ENCODE results near the gene KLHL17. TPM values are rescaled to one million over a fixed set of nuclear protein-coding genes. Genes with fewer than 3 reads are reported as not detected.
"Not testable (repeated sequence)": the region's sequence is repeated elsewhere in the genome, so short reads cannot be mapped to it uniquely, and the experiment has no call there.

Gene KLHL17
- total RNA-seq, 1 experiment from 2014 or later, result 58.8 TPM

DNA sequence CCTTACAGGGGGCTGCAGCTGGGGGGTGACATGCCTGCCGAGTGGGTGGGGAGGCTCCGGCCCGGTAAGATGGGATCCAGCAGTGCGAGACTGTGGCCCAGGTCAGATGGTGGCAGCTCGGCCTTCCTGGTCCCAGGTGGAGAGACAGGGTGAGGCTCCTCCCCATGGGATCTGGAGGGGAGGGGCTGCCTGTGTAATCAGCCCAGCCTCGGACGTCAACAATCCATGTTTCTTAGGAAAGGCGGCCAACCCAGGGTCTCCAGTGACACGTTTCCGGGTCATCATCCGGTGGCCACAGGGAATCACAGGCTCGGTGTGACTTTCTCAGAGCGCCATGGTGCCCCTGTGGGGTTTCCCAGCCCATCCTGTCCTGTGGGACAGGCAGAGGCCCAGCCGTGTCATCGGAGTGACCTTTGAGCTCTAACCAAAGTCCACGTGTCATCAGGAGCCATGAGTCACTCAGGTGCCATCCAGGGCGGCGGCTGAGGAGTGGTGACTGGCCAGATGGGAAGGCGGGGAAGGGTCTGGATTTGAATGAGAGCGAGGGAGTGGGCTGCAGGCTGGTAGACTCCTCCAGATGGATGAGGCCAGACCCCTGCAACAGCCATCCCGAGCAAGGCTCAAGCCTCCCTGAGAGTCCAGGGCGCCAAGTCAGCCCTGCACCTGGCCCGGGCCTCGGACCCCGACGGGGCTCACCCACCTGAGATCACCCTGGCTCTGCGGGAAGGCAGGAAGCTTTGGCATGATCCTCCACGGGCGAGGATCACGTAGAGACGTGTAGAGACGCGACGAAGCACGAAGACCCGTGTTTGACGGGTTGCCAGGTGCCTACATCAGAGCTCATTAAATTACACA, 46.1 kb downstream of the KLHL17 start:
- CTCF ChIA-PET, result interaction anchor here (0.6 kb wide), 1 partner anchor 174 kb away, joined by 3 read pairs; no protein-coding TSS in a partner anchor
- H3K27me3 ChIP-seq (ENCODE audit: control insufficient read depth, insufficient read depth, low read length), result no peaks in the 10 kb centered on the region
- BruUV-seq (replicated peaks), result no TSS peak
- H3K36me3 ChIP-seq (ENCODE audit: control insufficient read depth, insufficient read depth, low read length), result no peaks in the 10 kb centered on the region
- H3K9me3 ChIP-seq (ENCODE audit: control insufficient read depth, insufficient read depth, low read depth, low read length), result no peaks in the 10 kb centered on the region
- in situ Hi-C loops (cut with HindIII; ENCODE audit: low pct_unique_long_range_greater_than_20kb, low sequenced_read_pairs) (no loop called here), intact Hi-C loops (cut with micrococcal nuclease; ENCODE audit: unreplicated experiment) (no loop called here)
- H3K4me1 ChIP-seq (ENCODE audit: control insufficient read depth, insufficient read depth, low read length), result peaks cover 24% of the 10 kb centered on the region
- POLR2A ChIA-PET, result no interaction called here
- ATAC-seq (no peak), DNase-seq (ENCODE audit: low read depth, low spot score) (no peak)
- H3K27ac ChIP-seq (ENCODE audit: low read length), result no peak overlapping the region
- H3K4me3 ChIP-seq (ENCODE audit: low read depth in 2 of 2, low read length in 2 of 2), result no peak overlapping the region
- TF ChIP-seq, protein P1, sequence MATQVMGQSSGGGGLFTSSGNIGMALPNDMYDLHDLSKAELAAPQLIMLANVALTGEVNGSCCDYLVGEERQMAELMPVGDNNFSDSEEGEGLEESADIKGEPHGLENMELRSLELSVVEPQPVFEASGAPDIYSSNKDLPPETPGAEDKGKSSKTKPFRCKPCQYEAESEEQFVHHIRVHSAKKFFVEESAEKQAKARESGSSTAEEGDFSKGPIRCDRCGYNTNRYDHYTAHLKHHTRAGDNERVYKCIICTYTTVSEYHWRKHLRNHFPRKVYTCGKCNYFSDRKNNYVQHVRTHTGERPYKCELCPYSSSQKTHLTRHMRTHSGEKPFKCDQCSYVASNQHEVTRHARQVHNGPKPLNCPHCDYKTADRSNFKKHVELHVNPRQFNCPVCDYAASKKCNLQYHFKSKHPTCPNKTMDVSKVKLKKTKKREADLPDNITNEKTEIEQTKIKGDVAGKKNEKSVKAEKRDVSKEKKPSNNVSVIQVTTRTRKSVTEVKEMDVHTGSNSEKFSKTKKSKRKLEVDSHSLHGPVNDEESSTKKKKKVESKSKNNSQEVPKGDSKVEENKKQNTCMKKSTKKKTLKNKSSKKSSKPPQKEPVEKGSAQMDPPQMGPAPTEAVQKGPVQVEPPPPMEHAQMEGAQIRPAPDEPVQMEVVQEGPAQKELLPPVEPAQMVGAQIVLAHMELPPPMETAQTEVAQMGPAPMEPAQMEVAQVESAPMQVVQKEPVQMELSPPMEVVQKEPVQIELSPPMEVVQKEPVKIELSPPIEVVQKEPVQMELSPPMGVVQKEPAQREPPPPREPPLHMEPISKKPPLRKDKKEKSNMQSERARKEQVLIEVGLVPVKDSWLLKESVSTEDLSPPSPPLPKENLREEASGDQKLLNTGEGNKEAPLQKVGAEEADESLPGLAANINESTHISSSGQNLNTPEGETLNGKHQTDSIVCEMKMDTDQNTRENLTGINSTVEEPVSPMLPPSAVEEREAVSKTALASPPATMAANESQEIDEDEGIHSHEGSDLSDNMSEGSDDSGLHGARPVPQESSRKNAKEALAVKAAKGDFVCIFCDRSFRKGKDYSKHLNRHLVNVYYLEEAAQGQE (IDR thresholded peaks at IDR 0.05; ENCODE audit: insufficient read depth in 1 of 2, low read depth in 2 of 2, low read length in 1 of 2), result no peak
- TF ChIP-seq TCF7L2 (IDR thresholded peaks at IDR 0.05; ENCODE audit: low read depth, low read length), result no peak
- TF ChIP-seq, protein P2, sequence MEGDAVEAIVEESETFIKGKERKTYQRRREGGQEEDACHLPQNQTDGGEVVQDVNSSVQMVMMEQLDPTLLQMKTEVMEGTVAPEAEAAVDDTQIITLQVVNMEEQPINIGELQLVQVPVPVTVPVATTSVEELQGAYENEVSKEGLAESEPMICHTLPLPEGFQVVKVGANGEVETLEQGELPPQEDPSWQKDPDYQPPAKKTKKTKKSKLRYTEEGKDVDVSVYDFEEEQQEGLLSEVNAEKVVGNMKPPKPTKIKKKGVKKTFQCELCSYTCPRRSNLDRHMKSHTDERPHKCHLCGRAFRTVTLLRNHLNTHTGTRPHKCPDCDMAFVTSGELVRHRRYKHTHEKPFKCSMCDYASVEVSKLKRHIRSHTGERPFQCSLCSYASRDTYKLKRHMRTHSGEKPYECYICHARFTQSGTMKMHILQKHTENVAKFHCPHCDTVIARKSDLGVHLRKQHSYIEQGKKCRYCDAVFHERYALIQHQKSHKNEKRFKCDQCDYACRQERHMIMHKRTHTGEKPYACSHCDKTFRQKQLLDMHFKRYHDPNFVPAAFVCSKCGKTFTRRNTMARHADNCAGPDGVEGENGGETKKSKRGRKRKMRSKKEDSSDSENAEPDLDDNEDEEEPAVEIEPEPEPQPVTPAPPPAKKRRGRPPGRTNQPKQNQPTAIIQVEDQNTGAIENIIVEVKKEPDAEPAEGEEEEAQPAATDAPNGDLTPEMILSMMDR (IDR thresholded peaks at IDR 0.05), result no peak
- TF ChIP-seq POLR2AphosphoS5 (IDR thresholded peaks at IDR 0.05; ENCODE audit: low read depth, low read length), result no peak
- no peak for TF ChIP-seq SIN3A (IDR thresholded peaks at IDR 0.05; ENCODE audit: borderline replicate concordance, insufficient read depth, low read depth, low read length)

DNA sequence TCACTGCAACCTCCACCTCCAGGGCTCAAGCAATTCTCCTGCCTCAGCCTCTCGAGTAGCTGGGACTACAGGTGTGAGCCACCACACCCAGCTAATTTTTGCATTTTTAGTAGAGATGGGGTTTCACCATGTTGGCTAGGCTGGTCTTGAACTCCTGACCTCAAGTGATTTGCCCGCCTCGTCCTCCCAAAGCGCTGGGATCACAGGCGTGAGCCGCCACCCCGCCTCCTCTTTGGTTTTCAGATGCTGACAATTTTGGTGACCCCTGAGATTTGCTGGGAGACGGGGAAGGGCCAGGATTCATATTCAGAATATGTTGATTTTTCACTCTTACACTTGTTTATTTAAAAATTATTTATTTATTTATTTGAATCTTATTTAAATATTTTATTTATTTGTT, 49.7 kb downstream of the KLHL17 start:
- in situ Hi-C loops (cut with HindIII; ENCODE audit: low pct_unique_long_range_greater_than_20kb, low sequenced_read_pairs); DNase-seq (ENCODE audit: low read depth, low spot score); H3K36me3 ChIP-seq (ENCODE audit: control insufficient read depth, insufficient read depth, low read length); H3K4me3 ChIP-seq (ENCODE audit: low read depth in 2 of 2, low read length in 2 of 2); BruUV-seq (replicated peaks); H3K27ac ChIP-seq (ENCODE audit: low read length); CTCF ChIA-PET; ATAC-seq; H3K9me3 ChIP-seq (ENCODE audit: control insufficient read depth, insufficient read depth, low read depth, low read length); H3K27me3 ChIP-seq (ENCODE audit: control insufficient read depth, insufficient read depth, low read length): not testable (repeated sequence)
- intact Hi-C loops (cut with micrococcal nuclease; ENCODE audit: unreplicated experiment), result loop anchor here (10.0 kb wide), 1 partner anchor 55 kb away; no protein-coding TSS in a partner anchor
- peaks cover 16% of the 10 kb centered on the region for H3K4me1 ChIP-seq (ENCODE audit: control insufficient read depth, insufficient read depth, low read length)
- POLR2A ChIA-PET, result interaction anchor here (0.6 kb wide), 1 partner anchor 12 kb away, joined by 3 read pairs; no protein-coding TSS in a partner anchor

DNA sequence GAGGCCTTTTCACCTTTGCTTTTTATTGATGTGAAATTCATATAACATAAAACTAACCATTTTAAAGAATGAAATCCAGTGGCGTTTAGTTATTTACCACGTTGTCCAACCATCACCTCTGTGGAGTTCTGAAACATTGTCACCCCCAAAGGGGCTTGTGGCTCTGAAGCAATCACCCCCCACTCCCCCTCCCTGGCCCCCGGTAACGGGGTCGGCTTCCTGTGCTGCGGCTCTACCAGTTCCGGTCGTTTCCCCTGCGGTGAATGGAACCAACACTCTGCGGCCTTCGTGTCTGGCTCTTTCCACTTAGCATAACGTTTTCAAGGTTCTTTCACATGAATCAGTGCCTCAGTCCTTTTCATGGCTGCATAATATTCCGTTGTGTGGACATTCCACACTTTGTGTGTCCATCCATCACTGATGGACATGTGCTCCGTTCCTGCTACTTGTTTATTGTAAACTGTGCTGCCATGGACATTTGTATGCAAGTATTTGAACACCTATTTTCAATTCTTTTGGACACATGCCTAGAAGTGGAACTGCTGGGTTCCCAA, 51.1 kb downstream of the KLHL17 start:
- TF ChIP-seq POLR2AphosphoS5 (IDR thresholded peaks at IDR 0.05; ENCODE audit: low read depth, low read length), result no peak
- TF ChIP-seq, protein P2 (IDR thresholded peaks at IDR 0.05), result no peak
- TF ChIP-seq SIN3A (IDR thresholded peaks at IDR 0.05; ENCODE audit: borderline replicate concordance, insufficient read depth, low read depth, low read length), result no peak
- TF ChIP-seq, protein P1 (IDR thresholded peaks at IDR 0.05; ENCODE audit: insufficient read depth in 1 of 2, low read depth in 2 of 2, low read length in 1 of 2), result no peak
- TF ChIP-seq TCF7L2 (IDR thresholded peaks at IDR 0.05; ENCODE audit: low read depth, low read length), result no peak
- H3K4me3 ChIP-seq (ENCODE audit: low read depth in 2 of 2, low read length in 2 of 2), result no peak overlapping the region
- BruUV-seq (replicated peaks), result no TSS peak
- H3K4me1 ChIP-seq (ENCODE audit: control insufficient read depth, insufficient read depth, low read length), result peaks cover 10% of the 10 kb centered on the region
- no peak for DNase-seq (ENCODE audit: low read depth, low spot score)
- in situ Hi-C loops (cut with HindIII; ENCODE audit: low pct_unique_long_range_greater_than_20kb, low sequenced_read_pairs) (no loop called here), intact Hi-C loops (cut with micrococcal nuclease; ENCODE audit: unreplicated experiment) (loop anchor here (10.0 kb wide), 1 partner anchor 53 kb away; no protein-coding TSS in a partner anchor)
- ChIA-PET POLR2A (no interaction called here), CTCF (no interaction called here)
- no peaks in the 10 kb centered on the region; the same call in 1 of the 2 replicates for H3K36me3 ChIP-seq (ENCODE audit: control insufficient read depth, insufficient read depth, low read length)
- no peak overlapping the region for H3K27ac ChIP-seq (ENCODE audit: low read length)
- no peaks in the 10 kb centered on the region for H3K9me3 ChIP-seq (ENCODE audit: control insufficient read depth, insufficient read depth, low read depth, low read length)
- no peaks in the 10 kb centered on the region for H3K27me3 ChIP-seq (ENCODE audit: control insufficient read depth, insufficient read depth, low read length)
- no peak for ATAC-seq
